Nephron (organoid): Measurements from ENCODE around the gene FOSL2.

Experiments used
- H3K27ac Mint-ChIP-seq, 3 experiments: 2 replicates each; pipeline ENCODE4 v1.8.0; 2020; ENCODE audit warnings: mixed read lengths in 3 of 3, mild to moderate bottlenecking in 2 of 3, moderate library complexity in 1 of 3
- H3K27me3 Mint-ChIP-seq: 2 replicates; pipeline ENCODE4 v1.8.0; 2021; ENCODE audit warnings: low read depth, mild to moderate bottlenecking, moderate library complexity, mixed read lengths
- H3K36me3 Mint-ChIP-seq: 2 replicates; pipeline ENCODE4 v1.8.0; 2020; ENCODE audit warnings: low read depth, mixed read lengths
- H3K4me1 Mint-ChIP-seq: 2 replicates; pipeline ENCODE4 v1.8.0; 2020; ENCODE audit warnings: mixed read lengths
- H3K4me3 Mint-ChIP-seq, 3 experiments: 2 replicates each; pipeline ENCODE4 v1.8.0; 2020; ENCODE audit warnings: mild to moderate bottlenecking in 3 of 3, mixed read lengths in 3 of 3, moderate library complexity in 2 of 3
- H3K9me3 Mint-ChIP-seq: 2 replicates; pipeline ENCODE4 v1.8.0; 2020; ENCODE audit warnings: mixed read lengths
- CTCF ChIP-seq, 3 experiments: fragments of 200-600 bp; sonication (generic); IDR thresholded peaks; one replicate each; pipeline ENCODE4 v1.5.0; 2021; ENCODE audit warnings: antibody characterized with exemption in 3 of 3; ENCODE audit not compliant: unreplicated experiment in 3 of 3

The FOSL2 gene

GRCh38 chr2:28463893-28464292 lies 71.2 kb downstream of the FOSL2 start:
- Mint-ChIP-seq H3K27me3 (peaks cover 12% of the 10 kb centered on the region), H3K36me3 (no peaks in the 10 kb centered on the region), H3K4me3 (no peak overlapping the region), H3K27ac (no peak overlapping the region), H3K9me3 (peaks cover 26% of the 10 kb centered on the region), H3K4me1 (no peaks in the 10 kb centered on the region)
- TF ChIP-seq CTCF (IDR thresholded peaks at IDR 0.05; ENCODE audit: unreplicated experiment in 3 of 3) = no peak

- Mint-ChIP-seq H3K9me3 (peaks cover 26% of the 10 kb centered on the region), H3K27me3 (peaks cover 12% of the 10 kb centered on the region), H3K4me3 (no peak overlapping the region), H3K27ac (no peak overlapping the region), H3K36me3 (no peaks in the 10 kb centered on the region), H3K4me1 (peaks cover 4% of the 10 kb centered on the region)
- TF ChIP-seq CTCF (IDR thresholded peaks at IDR 0.05; ENCODE audit: unreplicated experiment in 3 of 3) = no peak
These were observed 72.7 kb downstream of the FOSL2 start for GRCh38 chr2:28465148-28465885.
